Activated CD8-positive, alpha-beta T cell treated with anti-CD3 and anti-CD28 coated beads, Interleukin-2, amount 10 ng/mL, durations not matched to agents 7 days and 5 days (primary cell): ENCODE data around the gene HOXB4. TPM values are rescaled to one million over a fixed set of nuclear protein-coding genes. Genes with fewer than 3 reads are reported as not detected.

Experiments
- ATAC-seq: fragments of 150-1000 bp; cut with Tn5 transposase; one replicate; pipeline ENCODE4 v1.10.0; 2021; ENCODE audit warnings: moderate library complexity
- CTCF ChIA-PET: fragments of 350-600 bp; sonication (Branson Sonifier 250); formaldehyde crosslinking; loops from one replicate; lab custom pipeline; 2021; ENCODE audit warnings: antibody characterized with exemption; lab: Charles Lee
- POLR2A ChIA-PET: fragments of 350-600 bp; sonication (Branson Sonifier 250); formaldehyde crosslinking; loops from one replicate; lab custom pipeline; 2021; ENCODE audit warnings: antibody characterized with exemption; lab: Charles Lee
- DNase-seq: peaks from one replicate; pipeline ENCODE4 v3.0.0-alpha.2; 2020
- H3K27ac Mint-ChIP-seq: one replicate; pipeline ENCODE4 v1.8.0; 2021; ENCODE audit warnings: mild to moderate bottlenecking, mixed read lengths
- H3K27me3 Mint-ChIP-seq: one replicate; pipeline ENCODE4 v1.8.0; 2021; ENCODE audit warnings: low read depth, mixed read lengths
- H3K36me3 Mint-ChIP-seq: one replicate; pipeline ENCODE4 v1.8.0; 2021; ENCODE audit warnings: low read depth, mixed read lengths
- H3K4me1 Mint-ChIP-seq: one replicate; pipeline ENCODE4 v1.8.0; 2021; ENCODE audit warnings: low read depth, mixed read lengths
- H3K4me3 Mint-ChIP-seq: one replicate; pipeline ENCODE4 v1.8.0; 2021; ENCODE audit warnings: mild to moderate bottlenecking, mixed read lengths
- H3K9me3 Mint-ChIP-seq: one replicate; pipeline ENCODE4 v1.8.0; 2022; ENCODE audit warnings: mixed read lengths; ENCODE audit not compliant: insufficient read depth
- total RNA-seq, 2 experiments: library from RNA; stranded (reverse); gene quantifications; one replicate each; pipeline ENCODE4 v1.2.3, GENCODE V29; 2021

Gene HOXB4
- total RNA-seq, 2 experiments from 2014 or later: 5.7 to 6.1 TPM

- Mint-ChIP-seq H3K9me3 (no peaks in the 10 kb centered on the region), H3K4me1 (peaks cover 2% of the 10 kb centered on the region), H3K36me3 (no peaks in the 10 kb centered on the region), H3K27me3 (peaks cover 47% of the 10 kb centered on the region), H3K4me3 (no peak overlapping the region), H3K27ac (no peak overlapping the region)
- ChIA-PET CTCF (interaction anchor here (0.8 to 1.4 kb wide), 2 partner anchors 13 to 34 kb away, joined by 3 read pairs; no protein-coding TSS in a partner anchor), POLR2A (no interaction called here)
- DNase-seq: no peak
- ATAC-seq: no peak
Measured at GRCh38 chr17:48526608-48527546, 51.3 kb downstream of the HOXB4 start.

Other genes with a start within 250 kb of the HOXB4 start
- 10 to 100 TPM; 93.8 to 94.1 TPM for gene SKAP1, start 148.1 kb downstream of the HOXB4 start, total RNA-seq
- gene HOXB1, start 47.3 kb downstream of the HOXB4 start, total RNA-seq: not detected
- gene HOXB2, start 33.2 kb downstream of the HOXB4 start, total RNA-seq: 10 to 100 TPM; 15.7 to 17.7 TPM
- gene HOXB3, start 11.9 kb upstream of the HOXB4 start, total RNA-seq: 10 to 100 TPM in 1 of 2 experiments, 1 to 10 TPM in 1; 8.2 to 10.3 TPM
- gene HOXB5, start 15.4 kb upstream of the HOXB4 start, total RNA-seq: not detected
- not detected for gene HOXB6, start 26.6 kb upstream of the HOXB4 start, total RNA-seq
- gene HOXB7, start 32.7 kb upstream of the HOXB4 start, total RNA-seq: under 1 TPM; 0.87 to 0.91 TPM
- not detected for gene HOXB8, start 36.9 kb upstream of the HOXB4 start, total RNA-seq
- gene HOXB9, start 48.0 kb upstream of the HOXB4 start, total RNA-seq: under 1 TPM; 0.37 to 0.65 TPM
- not detected for gene PRAC1, start 144.2 kb upstream of the HOXB4 start, total RNA-seq
- gene PRAC2, start 144.8 kb upstream of the HOXB4 start, total RNA-seq: not detected
- not detected for gene HOXB13, start 150.4 kb upstream of the HOXB4 start, total RNA-seq
- not detected for gene TTLL6, start 238.9 kb upstream of the HOXB4 start, total RNA-seq